Panc1 (cell line): Measurements from ENCODE around the gene CFAP251. TPM values are rescaled to one million over a fixed set of nuclear protein-coding genes. Genes with fewer than 3 reads are reported as not detected.
"Not testable (repeated sequence)": the region's sequence is repeated elsewhere in the genome, so short reads cannot be mapped to it uniquely, and the experiment has no call there.

ENCODE experiments used
- ATAC-seq: fragments of 200-7000 bp; cut with Tn5 transposase; 2 replicates; pipeline ENCODE4 v1.9.1; 2020; ENCODE audit warnings: mild to moderate bottlenecking, moderate library complexity
- BruUV-seq: library from RNA; stranded (reverse); fragments of 400-500 nt; replicated peaks from 2 replicates; lab custom pipeline; 2021; lab: Mats Ljungman, UMichigan
- CTCF ChIA-PET: fragments of 300-600 bp; sonication (Branson Sonifier 250); formaldehyde crosslinking; loops from one replicate; lab custom pipeline; 2022; ENCODE audit warnings: antibody characterized with exemption; lab: Charles Lee
- POLR2A ChIA-PET: fragments of 300-600 bp; sonication (Branson Sonifier 250); formaldehyde crosslinking; loops from one replicate; lab custom pipeline; 2022; ENCODE audit warnings: antibody characterized with exemption; lab: Charles Lee
- DNase-seq: peaks from one replicate; pipeline ENCODE4 v3.0.0-alpha.2; 2010; ENCODE audit warnings: low read depth, low spot score
- H3K27ac ChIP-seq: 2 replicates; pipeline ENCODE4 v1.5.1; 2011; ENCODE audit warnings: mild to moderate bottlenecking, low read length, inconsistent platforms
- H3K27me3 ChIP-seq: fragments of 200-500 bp; sonication (Bioruptor generic); 2 replicates; pipeline ENCODE4 v1.6.0; 2014; ENCODE audit warnings: low read length, inconsistent platforms; ENCODE audit not compliant: control insufficient read depth, insufficient read depth
- H3K36me3 ChIP-seq: fragments of 200-500 bp; sonication (Bioruptor generic); 2 replicates; pipeline ENCODE4 v1.5.1; 2014; ENCODE audit warnings: inconsistent platforms, mild to moderate bottlenecking, low read length, moderate library complexity; ENCODE audit not compliant: control insufficient read depth, insufficient read depth
- H3K4me1 ChIP-seq: 2 replicates; pipeline ENCODE4 v1.5.1; 2011; ENCODE audit warnings: inconsistent platforms, mild to moderate bottlenecking, low read length, moderate library complexity; ENCODE audit not compliant: control insufficient read depth, insufficient read depth
- H3K4me3 ChIP-seq, 2 experiments: 2 replicates each; pipeline ENCODE4 v1.5.1; 2011 to 2012; ENCODE audit warnings: low read depth in 2 of 2, low read length in 2 of 2, mild to moderate bottlenecking in 2 of 2, inconsistent platforms in 1 of 2, moderate library complexity in 1 of 2
- H3K9me3 ChIP-seq: fragments of 200-500 bp; sonication (Bioruptor generic); 2 replicates; pipeline ENCODE4 v1.5.1; 2014; ENCODE audit warnings: low read depth, mild to moderate bottlenecking, inconsistent platforms, low read length, moderate library complexity; ENCODE audit not compliant: control insufficient read depth, insufficient read depth
- CTCF ChIP-seq: fragments of 450-650 bp; IDR thresholded peaks from 2 replicates; pipeline ENCODE4 v1.5.1; 2017; ENCODE audit warnings: mild to moderate bottlenecking
- POLR2AphosphoS5 ChIP-seq: IDR thresholded peaks from 2 replicates; pipeline ENCODE4 v1.6.1; 2012; ENCODE audit warnings: mild to moderate bottlenecking, low read depth, low read length, moderate library complexity
- REST ChIP-seq, 2 experiments: IDR thresholded peaks; 2 replicates each; pipeline ENCODE4 v1.6.1; 2011 to 2012; ENCODE audit warnings: low read depth in 2 of 2, control low read depth in 1 of 2, low read length in 1 of 2, mild to moderate bottlenecking in 1 of 2, moderate library complexity in 1 of 2; ENCODE audit not compliant: insufficient read depth in 1 of 2
- SIN3A ChIP-seq: IDR thresholded peaks from 2 replicates; pipeline ENCODE4 v1.6.1; 2012; ENCODE audit warnings: low read depth, mild to moderate bottlenecking, low read length, moderate library complexity, borderline replicate concordance; ENCODE audit not compliant: insufficient read depth
- TCF7L2 ChIP-seq: IDR thresholded peaks from 2 replicates; pipeline ENCODE4 v1.6.1; 2011; ENCODE audit warnings: mild to moderate bottlenecking, low read depth, low read length, inconsistent platforms
- in situ Hi-C: cut with HindIII; loops from 2 replicates; pipeline ENCODE4 v1.10.0; 2016; ENCODE audit warnings: low sequenced_read_pairs, low pct_unique_long_range_greater_than_20kb
- intact Hi-C: fragments of 100-400 bp; cut with micrococcal nuclease; formaldehyde crosslinking; loops from one replicate; pipeline ENCODE4 v1.10.0; 2022; ENCODE audit not compliant: unreplicated experiment
- total RNA-seq: library from RNA; stranded (reverse); gene quantifications from one replicate; pipeline ENCODE4 v1.2.1, GENCODE V29; 2021; ENCODE audit not compliant: unreplicated experiment

The CFAP251 gene
- total RNA-seq, 1 experiment from 2014 or later, result 4.2 TPM

GRCh38 chr12:121986489-121987245 is 68.3 kb downstream of the CFAP251 start:
- Histone ChIP-seq H3K9me3 (no peaks in the 10 kb centered on the region), H3K27me3 (no peaks in the 10 kb centered on the region), H3K4me3 (no peak overlapping the region), H3K4me1 (no peaks in the 10 kb centered on the region; the same call in 1 of the 2 replicates), H3K36me3 (no peaks in the 10 kb centered on the region), H3K27ac (no peak overlapping the region)
- ChIA-PET POLR2A (no interaction called here), CTCF (no interaction called here)
- no peak for TF ChIP-seq TCF7L2
- TF ChIP-seq POLR2AphosphoS5, result no peak
- no peak for TF ChIP-seq CTCF
- no peak for TF ChIP-seq SIN3A
- TF ChIP-seq REST (IDR thresholded peaks at IDR 0.05; ENCODE audit: insufficient read depth in 1 of 2, low read depth in 2 of 2, low read length in 1 of 2), result no peak
- in situ Hi-C loops (no loop called here), intact Hi-C loops (no loop called here)
- DNase-seq (no peak), ATAC-seq (no peak)
- BruUV-seq, result no TSS peak

GRCh38 chr12:121988519-121988918 is 70.1 kb downstream of the CFAP251 start:
- ChIA-PET CTCF (interaction anchor here (0.6 kb wide), 1 partner anchor 12 kb away, joined by 3 read pairs; no protein-coding TSS in a partner anchor), POLR2A (interaction anchor here (0.6 to 0.7 kb wide), 2 partner anchors 10 to 67 kb away, joined by 3 to 9 read pairs; no protein-coding TSS in a partner anchor)
- H3K9me3 ChIP-seq, H3K4me3 ChIP-seq, H3K36me3 ChIP-seq, H3K27ac ChIP-seq, H3K27me3 ChIP-seq, in situ Hi-C loops, ATAC-seq, DNase-seq, intact Hi-C loops, H3K4me1 ChIP-seq, BruUV-seq: not testable (repeated sequence)
